Spleen (tissue), 11 donors: ENCODE results near the gene FGA. TPM values are rescaled to one million over a fixed set of nuclear protein-coding genes. Genes with fewer than 3 reads are reported as not detected.

ENCODE experiments used
- DNase-seq: peaks from one replicate; pipeline ENCODE4 v3.0.0-alpha.2; 2020
- H3K27ac ChIP-seq, 8 donors: fragments of 200-600 bp; sonication (generic) in 7 of 8; 1 replicate in 4 of 8; 2 replicates in 4 of 8; pipeline versions ENCODE4 v1.5.0 to v1.8.0; 2016 to 2021; ENCODE audit warnings: inconsistent platforms in 4 of 8, mild to moderate bottlenecking in 4 of 8, moderate library complexity in 1 of 8
- H3K27me3 ChIP-seq, 7 donors: fragments of 200-600 bp; sonication (generic) in 6 of 7; replicated peaks in 1 of 7; 1 replicate in 4 of 7; 2 replicates in 3 of 7; pipeline versions ENCODE4 v1.5.0 to v1.8.0; 2016 to 2021; ENCODE audit warnings: inconsistent platforms in 3 of 7, mild to moderate bottlenecking in 1 of 7
- H3K36me3 ChIP-seq, 6 donors: fragments of 200-600 bp; sonication (generic) in 5 of 6; 1 replicate in 4 of 6; 2 replicates in 2 of 6; pipeline versions ENCODE4 v1.5.0 to v1.8.0; 2016 to 2021; ENCODE audit warnings: inconsistent platforms in 2 of 6
- H3K4me1 ChIP-seq, 6 donors: fragments of 200-600 bp; sonication (generic) in 5 of 6; 1 replicate in 3 of 6; 2 replicates in 3 of 6; pipeline versions ENCODE4 v1.5.0 to v1.8.0; 2016 to 2021; ENCODE audit warnings: inconsistent platforms in 3 of 6
- H3K4me3 ChIP-seq, 8 donors: fragments of 200-600 bp; sonication (generic) in 7 of 8; 1 replicate in 4 of 8; 2 replicates in 4 of 8; pipeline versions ENCODE4 v1.5.0 to v1.8.0; 2016 to 2021; ENCODE audit warnings: inconsistent platforms in 4 of 8, mild to moderate bottlenecking in 4 of 8, moderate library complexity in 2 of 8
- H3K9me3 ChIP-seq, 8 donors: fragments of 200-600 bp; sonication (generic) in 7 of 8; 1 replicate in 4 of 8; 2 replicates in 4 of 8; pipeline versions ENCODE4 v1.5.0 to v1.8.0; 2016 to 2021; ENCODE audit warnings: inconsistent platforms in 4 of 8
- CTCF ChIP-seq, 11 experiments: fragments of 200-600 bp in 7 of 11; fragments of 450-650 bp in 4 of 11; sonication (generic) in 4 of 11; IDR thresholded peaks in 8 of 11; conservative IDR thresholded peaks in 3 of 11; 1 replicate in 7 of 11; 2 replicates in 4 of 11; pipeline versions ENCODE4 v1.4.0 to v1.8.0; 2016 to 2021; ENCODE audit warnings: antibody characterized with exemption in 11 of 11, inconsistent platforms in 4 of 11, mild to moderate bottlenecking in 1 of 11
- POLR2A ChIP-seq, 3 donors: fragments of 450-650 bp; IDR thresholded peaks; one replicate each; pipeline ENCODE4 v1.5.1; 2017; ENCODE audit warnings: antibody characterized with exemption in 3 of 3, mild to moderate bottlenecking in 1 of 3
- POLR2AphosphoS5 ChIP-seq, 3 donors: sonication (generic); formaldehyde crosslinking; IDR thresholded peaks; one replicate each; pipeline ENCODE4 v1.5.1; 2017; ENCODE audit warnings: antibody characterized with exemption in 3 of 3
- WGBS, 5 donors: extraction: QIAGEN DNeasy Blood & Tissue Kit in 3 of 5; methylation state at CpG; one replicate each; pipeline versions ENCODE4 v1.1.5 to v1.1.7; 2013 to 2018; 5-methylcytosine and 5-hydroxymethylcytosine counted together
- intact Hi-C: fragments of 100-400 bp; cut with DNase I; formaldehyde crosslinking; loops from one replicate; pipeline ENCODE4 v1.15.0; 2023; ENCODE audit warnings: low total_unique reads
- polyA plus RNA-seq, 3 donors: library from polyadenylated mRNA; stranded (reverse); fragments of 200-250 nt; gene quantifications; one replicate each; pipeline ENCODE4 v1.2.1, GENCODE V29; 2013
- total RNA-seq, 7 donors: library from RNA; depleted of rRNA in 3 of 7; stranded (reverse); fragments of >200 nt in 3 of 7; fragmentation: NEBNext Ultra II Directional in 4 of 7; extraction: Animal tissue kit (Norgen Biotek cat#: 25700) in 4 of 7; gene quantifications; one replicate each; pipeline versions ENCODE4 v1.1.0 to v1.2.1, GENCODE V29; 2016 to 2021
- donor health status: healthy with polysubstance abuse.
- donor health status: DM: no; HTN: no; CAD: no; lungs with moderate emphysema.
- donor health status: DM: no; HTN: no; CAD: no.
- donor health status: Bipolar disorder and iron deficiency.
- donor health status: healthy.
- donor health status: DM: no; HTN: no; CAD: no.
- donor health status: DM: yes; HTN: yes; CAD: no.

FGA gene
- total and polyA plus RNA-seq, 10 donors = 0.06 to 2.8 (median 0.11) TPM; not detected in 7

- H3K4me1 ChIP-seq = no peaks in the 10 kb centered on the region
- WGBS, 5 donors = 84 to 94% (median 88%) methylated on average over 3 of the region's 3 CpGs
- H3K27ac ChIP-seq = no peak overlapping the region
- DNase-seq = no peak
- H3K4me3 ChIP-seq = no peak overlapping the region
- H3K36me3 ChIP-seq = no peaks in the 10 kb centered on the region
- no peaks in the 10 kb centered on the region for H3K9me3 ChIP-seq
- TF ChIP-seq POLR2AphosphoS5 (IDR thresholded peaks at IDR 0.05) (no peak), CTCF (IDR thresholded peaks at IDR 0.05 in 8 of 11, conservative IDR thresholded peaks at IDR 0.05 in 3 of 11) (no peak), POLR2A (IDR thresholded peaks at IDR 0.05) (no peak)
- intact Hi-C loops = no loop called here
- peaks cover 0 to 6% (median 0%) of the 10 kb centered on the region in 7 donors for H3K27me3 ChIP-seq
Observed at GRCh38 chr4:154608361-154609252, 18.1 kb upstream of the FGA start.

- no peak overlapping the region for H3K27ac ChIP-seq
- H3K4me1 ChIP-seq = no peaks in the 10 kb centered on the region
- no peaks in the 10 kb centered on the region for H3K36me3 ChIP-seq
- no peak for DNase-seq
- intact Hi-C loops = no loop called here
- no peak overlapping the region for H3K4me3 ChIP-seq
- peaks cover 0 to 10% (median 0%) of the 10 kb centered on the region in 7 donors for H3K27me3 ChIP-seq
- no peaks in the 10 kb centered on the region for H3K9me3 ChIP-seq
- no peak for TF ChIP-seq CTCF (IDR thresholded peaks at IDR 0.05 in 8 of 11, conservative IDR thresholded peaks at IDR 0.05 in 3 of 11)
- no peak for TF ChIP-seq POLR2A (IDR thresholded peaks at IDR 0.05)
- no peak for TF ChIP-seq POLR2AphosphoS5 (IDR thresholded peaks at IDR 0.05)
- WGBS, 5 donors = 76 to 89% (median 84%) methylated on average over 6 of the region's 6 CpGs
Observed at GRCh38 chr4:154606728-154607723, 16.5 kb upstream of the FGA start.

GRCh38 chr4:154604696-154605200 is 14.2 kb upstream of the FGA start:
- Histone ChIP-seq H3K36me3 (no peaks in the 10 kb centered on the region), H3K4me1 (no peaks in the 10 kb centered on the region), H3K27me3 (peaks cover 0 to 7% (median 0%) of the 10 kb centered on the region in 7 donors), H3K4me3 (no peak overlapping the region), H3K27ac (no peak overlapping the region), H3K9me3 (no peaks in the 10 kb centered on the region)
- TF ChIP-seq POLR2A (IDR thresholded peaks at IDR 0.05) (no peak), CTCF (IDR thresholded peaks at IDR 0.05 in 8 of 11, conservative IDR thresholded peaks at IDR 0.05 in 3 of 11) (no peak), POLR2AphosphoS5 (IDR thresholded peaks at IDR 0.05) (no peak)
- intact Hi-C loops = no loop called here
- WGBS, 5 donors = 79 to 90% (median 84%) methylated on average over 4 of the region's 4 CpGs
- DNase-seq = no peak
